BE2C (cell line): ENCODE data around the gene NAP1L4.
A peak's percentile ranks its signal among the peaks of the same experiment; 100 is the strongest.

ENCODE experiments used
- DNase-seq: peaks from one replicate; pipeline ENCODE4 v3.0.0-alpha.2; 2020
- H3K27me3 ChIP-seq: fragments of 250-450 bp; sonication (Bioruptor Pico); 2 replicates; pipeline ENCODE4 v1.5.1; 2020; ENCODE audit warnings: mild to moderate bottlenecking
- H3K36me3 ChIP-seq: fragments of 250-450 bp; sonication (Bioruptor Pico); 2 replicates; pipeline ENCODE4 v1.5.1; 2020; ENCODE audit warnings: mild to moderate bottlenecking
- H3K4me1 ChIP-seq: fragments of 250-450 bp; sonication (Bioruptor Pico); 2 replicates; pipeline ENCODE4 v1.5.1; 2020
- H3K4me3 ChIP-seq: 2 replicates; pipeline ENCODE4 v1.5.1; 2011; ENCODE audit warnings: low read depth, low read length
- H3K9me3 ChIP-seq: fragments of 250-450 bp; sonication (Bioruptor Pico); 2 replicates; pipeline ENCODE4 v1.5.1; 2020
- TF ChIP-seq, protein P1 (sequence below): IDR thresholded peaks from 2 replicates; pipeline ENCODE4 v1.5.1; 2012; ENCODE audit warnings: mild to moderate bottlenecking, low read depth, low read length

NAP1L4 gene

DNA sequence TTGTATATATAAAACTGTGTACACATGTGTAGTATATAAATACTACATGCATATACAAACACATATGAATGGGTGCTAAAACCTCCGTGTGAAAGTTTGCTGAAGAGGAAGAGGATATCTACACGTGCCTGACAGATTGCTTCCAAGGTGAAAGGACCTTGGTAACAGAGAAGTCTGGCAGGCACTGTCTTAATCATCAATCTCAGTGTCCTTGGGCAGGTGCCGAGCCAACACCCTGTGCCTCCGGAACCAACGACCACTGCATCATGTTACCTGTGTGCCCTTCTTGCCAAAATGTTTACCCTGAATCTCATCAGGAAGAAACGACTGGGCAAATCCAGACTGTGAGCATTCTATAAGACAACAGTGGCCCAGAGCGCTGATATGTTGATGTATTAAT, 15.0 kb downstream of the NAP1L4 start:
- TF ChIP-seq, protein P1, sequence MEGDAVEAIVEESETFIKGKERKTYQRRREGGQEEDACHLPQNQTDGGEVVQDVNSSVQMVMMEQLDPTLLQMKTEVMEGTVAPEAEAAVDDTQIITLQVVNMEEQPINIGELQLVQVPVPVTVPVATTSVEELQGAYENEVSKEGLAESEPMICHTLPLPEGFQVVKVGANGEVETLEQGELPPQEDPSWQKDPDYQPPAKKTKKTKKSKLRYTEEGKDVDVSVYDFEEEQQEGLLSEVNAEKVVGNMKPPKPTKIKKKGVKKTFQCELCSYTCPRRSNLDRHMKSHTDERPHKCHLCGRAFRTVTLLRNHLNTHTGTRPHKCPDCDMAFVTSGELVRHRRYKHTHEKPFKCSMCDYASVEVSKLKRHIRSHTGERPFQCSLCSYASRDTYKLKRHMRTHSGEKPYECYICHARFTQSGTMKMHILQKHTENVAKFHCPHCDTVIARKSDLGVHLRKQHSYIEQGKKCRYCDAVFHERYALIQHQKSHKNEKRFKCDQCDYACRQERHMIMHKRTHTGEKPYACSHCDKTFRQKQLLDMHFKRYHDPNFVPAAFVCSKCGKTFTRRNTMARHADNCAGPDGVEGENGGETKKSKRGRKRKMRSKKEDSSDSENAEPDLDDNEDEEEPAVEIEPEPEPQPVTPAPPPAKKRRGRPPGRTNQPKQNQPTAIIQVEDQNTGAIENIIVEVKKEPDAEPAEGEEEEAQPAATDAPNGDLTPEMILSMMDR, result no peak
- no peaks in the 10 kb centered on the region for H3K4me1 ChIP-seq
- H3K36me3 ChIP-seq, result peaks cover 15% of the 10 kb centered on the region
- H3K4me3 ChIP-seq, result no peak overlapping the region
- H3K27me3 ChIP-seq, result no peaks in the 10 kb centered on the region
- no peak for DNase-seq
- H3K9me3 ChIP-seq, result no peaks in the 10 kb centered on the region

DNA sequence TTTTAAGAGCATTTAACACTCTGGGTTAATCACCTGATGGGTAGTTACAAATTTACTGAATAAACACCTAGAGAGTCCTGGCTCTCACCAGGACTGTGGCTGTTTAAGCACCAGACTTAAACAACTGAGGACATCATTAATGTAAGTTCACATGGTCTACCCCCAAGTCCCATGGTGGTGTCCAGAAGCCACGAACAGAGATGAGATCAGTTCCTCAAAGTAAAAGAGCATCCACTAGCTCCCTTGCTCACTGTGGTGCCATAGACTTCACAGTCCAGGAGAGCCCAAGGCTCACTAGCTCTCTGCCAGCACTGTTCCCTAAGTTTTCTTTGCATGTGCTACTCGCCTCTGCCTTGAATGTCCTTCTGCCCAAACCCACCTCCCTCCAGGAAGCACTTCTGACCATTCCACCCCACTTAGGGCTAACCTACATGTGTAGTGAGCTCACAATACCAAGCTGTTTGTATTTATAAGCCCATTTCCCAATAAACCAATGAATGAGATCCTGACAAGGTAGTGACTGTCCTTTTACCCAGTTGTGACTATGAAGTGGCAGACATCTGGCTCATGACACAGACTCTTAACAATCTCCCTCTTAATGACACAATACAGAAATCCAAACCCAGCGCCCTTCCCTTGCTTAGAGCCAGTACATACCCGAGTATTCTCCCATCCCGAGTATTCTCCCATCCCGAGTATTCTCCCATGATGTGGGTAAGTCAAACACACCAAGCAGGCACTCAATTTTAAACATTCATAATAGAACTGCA, 15.7 kb downstream of the NAP1L4 start:
- no peaks in the 10 kb centered on the region for H3K9me3 ChIP-seq
- peaks cover 15% of the 10 kb centered on the region for H3K36me3 ChIP-seq
- TF ChIP-seq, protein P1, result no peak
- H3K4me3 ChIP-seq, result no peak overlapping the region
- no peaks in the 10 kb centered on the region for H3K4me1 ChIP-seq
- no peak for DNase-seq
- H3K27me3 ChIP-seq, result no peaks in the 10 kb centered on the region

DNA sequence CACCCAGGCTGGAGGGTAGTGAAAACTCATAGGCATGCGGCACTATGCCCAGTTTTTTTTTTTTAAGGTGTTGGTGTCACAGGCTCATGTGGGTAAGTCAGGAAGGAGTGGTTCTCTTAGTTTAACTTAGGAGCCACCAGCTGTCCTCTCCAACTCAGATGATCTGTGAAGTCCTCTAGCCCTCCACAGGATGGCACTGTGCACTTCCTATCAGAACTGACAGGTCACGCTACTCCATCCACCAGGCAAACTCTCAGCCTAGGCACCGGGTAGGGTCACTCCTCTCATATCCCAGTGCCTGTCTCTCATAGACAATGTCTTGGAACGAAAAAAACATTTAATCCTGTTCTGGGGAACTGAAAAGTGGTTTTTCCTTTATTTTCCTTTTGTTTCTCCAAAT, 16.5 kb downstream of the NAP1L4 start:
- peaks cover 15% of the 10 kb centered on the region for H3K36me3 ChIP-seq
- no peaks in the 10 kb centered on the region for H3K9me3 ChIP-seq
- peak; percentile 28 for DNase-seq
- no peaks in the 10 kb centered on the region for H3K4me1 ChIP-seq
- no peak overlapping the region for H3K4me3 ChIP-seq
- TF ChIP-seq, protein P1, result peak; percentile 46
- H3K27me3 ChIP-seq, result no peaks in the 10 kb centered on the region

DNA sequence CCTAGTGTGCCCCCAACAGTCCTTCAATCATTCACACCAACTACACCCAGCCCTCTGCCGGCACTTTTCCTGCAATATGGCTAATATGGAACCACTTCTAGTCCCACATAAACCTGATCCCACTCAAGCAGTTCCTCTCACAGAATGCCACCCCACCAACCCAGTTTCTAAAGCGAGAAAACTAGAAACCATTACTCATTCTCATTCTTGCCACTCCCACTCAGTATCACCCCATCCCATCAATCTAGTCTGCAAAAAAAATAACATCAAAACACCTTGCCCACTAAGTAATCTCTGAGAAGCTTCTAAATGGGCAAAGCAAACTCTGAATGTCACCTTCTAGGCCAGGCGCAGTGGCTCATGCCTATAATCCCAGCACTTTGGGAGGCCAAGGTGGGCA, 17.9 kb downstream of the NAP1L4 start:
- H3K4me3 ChIP-seq, result no peak overlapping the region
- H3K36me3 ChIP-seq, result peaks cover 25% of the 10 kb centered on the region
- H3K4me1 ChIP-seq, result no peaks in the 10 kb centered on the region
- TF ChIP-seq, protein P1, result no peak
- H3K9me3 ChIP-seq, result no peaks in the 10 kb centered on the region
- no peak for DNase-seq
- no peaks in the 10 kb centered on the region for H3K27me3 ChIP-seq

DNA sequence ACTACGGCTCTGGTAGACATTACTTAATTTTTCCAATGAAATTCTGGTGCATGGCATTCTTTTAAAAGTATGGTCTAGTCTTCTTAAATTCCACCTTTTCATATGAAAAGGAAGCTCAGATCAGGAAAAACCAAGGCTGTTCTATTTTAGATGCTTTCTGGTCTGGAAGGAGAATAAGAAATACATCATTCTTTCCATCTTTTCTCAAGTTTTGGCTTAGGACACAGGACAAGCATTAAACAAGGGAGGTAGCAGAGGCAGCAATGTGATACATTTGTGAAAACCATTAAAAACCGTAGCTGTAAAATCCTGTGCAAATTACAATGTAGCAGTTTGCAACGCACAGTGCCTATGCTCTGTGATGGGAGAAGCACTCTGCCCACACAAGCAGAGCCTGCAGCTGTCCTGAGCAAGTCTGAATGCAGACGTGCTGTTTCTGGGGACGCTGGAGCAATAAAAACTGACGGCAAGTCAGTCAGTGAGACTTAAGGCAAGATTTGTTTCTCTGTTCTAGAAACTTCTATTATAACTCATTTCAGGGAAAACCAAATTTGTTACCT, 23.7 kb downstream of the NAP1L4 start:
- TF ChIP-seq, protein P1, result no peak
- Histone ChIP-seq H3K4me1 (no peaks in the 10 kb centered on the region), H3K4me3 (no peak overlapping the region), H3K27me3 (no peaks in the 10 kb centered on the region), H3K36me3 (peaks cover 43% of the 10 kb centered on the region), H3K9me3 (no peaks in the 10 kb centered on the region)
- DNase-seq, result no peak

DNA sequence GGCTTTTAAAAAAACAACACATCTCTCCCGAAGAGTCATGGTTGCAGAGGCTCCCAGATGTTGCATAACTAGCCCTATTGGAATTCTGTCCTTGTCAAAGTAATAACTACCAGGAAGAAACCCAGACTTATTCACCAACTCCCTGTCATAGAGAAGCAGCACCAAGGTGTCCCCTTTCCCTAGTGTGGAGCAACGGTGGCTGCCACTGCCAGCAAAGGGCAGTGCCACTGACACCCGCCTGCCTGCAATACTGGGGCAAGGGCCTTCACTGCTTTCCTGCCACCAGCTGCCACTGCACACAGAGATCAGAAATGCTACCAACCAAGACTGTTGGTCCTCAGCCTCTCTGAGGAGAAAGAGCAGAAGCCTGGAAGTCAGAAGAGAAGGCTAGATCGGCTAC, 27.3 kb downstream of the NAP1L4 start:
- Histone ChIP-seq H3K27me3 (no peaks in the 10 kb centered on the region), H3K36me3 (peaks cover 42% of the 10 kb centered on the region), H3K4me1 (no peaks in the 10 kb centered on the region), H3K4me3 (no peak overlapping the region), H3K9me3 (no peaks in the 10 kb centered on the region)
- TF ChIP-seq, protein P1, result no peak
- DNase-seq, result no peak
